DND-41 (cell line): ENCODE measurements around the gene MDK.

Source experiments
- EZH2 ChIP-seq: IDR thresholded peaks from 3 replicates; pipeline ENCODE4 v1.6.1; 2012; ENCODE audit warnings: borderline replicate concordance, low read depth, mild to moderate bottlenecking, moderate library complexity, low read length, inconsistent platforms; ENCODE audit not compliant: severe bottlenecking
- TF ChIP-seq, protein P1 (sequence below): IDR thresholded peaks from 2 replicates; pipeline ENCODE4 v1.5.1; 2012; ENCODE audit warnings: borderline replicate concordance, low read length, moderate library complexity, mild to moderate bottlenecking; ENCODE audit not compliant: poor library complexity, severe bottlenecking; ENCODE audit errors: extremely low read depth

DNA sequence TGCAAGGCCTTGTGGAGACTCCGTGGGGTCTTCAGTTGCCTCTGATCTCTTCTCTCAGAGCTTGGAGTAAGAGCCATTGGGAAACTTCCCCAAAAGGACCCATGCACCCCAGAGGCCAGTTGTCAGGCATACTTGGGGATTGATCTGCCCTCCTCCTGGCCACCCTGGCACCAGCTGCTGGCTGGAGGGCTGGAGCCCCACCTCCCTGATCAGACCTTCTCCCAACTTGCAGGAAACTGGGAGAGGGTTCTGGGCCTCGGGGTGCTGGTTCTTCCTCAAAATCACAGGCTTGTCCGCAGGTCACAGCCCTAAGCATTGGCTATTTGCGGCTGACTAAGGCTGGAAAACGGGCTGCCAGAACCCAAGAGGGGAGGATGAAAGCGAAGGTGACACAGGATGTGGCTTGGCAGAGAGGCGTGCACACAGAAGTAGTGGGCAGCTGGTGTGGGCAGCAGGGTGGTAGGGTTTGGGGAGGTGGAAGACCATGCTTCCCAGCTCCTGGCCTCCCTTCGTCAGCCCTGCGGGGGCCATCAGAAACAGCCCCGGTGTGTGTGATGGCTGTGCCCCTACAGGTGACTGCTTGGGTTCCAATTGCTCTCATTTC lies 35.5 kb upstream of the MDK start:
- no peak for TF ChIP-seq EZH2
- TF ChIP-seq, protein P1, sequence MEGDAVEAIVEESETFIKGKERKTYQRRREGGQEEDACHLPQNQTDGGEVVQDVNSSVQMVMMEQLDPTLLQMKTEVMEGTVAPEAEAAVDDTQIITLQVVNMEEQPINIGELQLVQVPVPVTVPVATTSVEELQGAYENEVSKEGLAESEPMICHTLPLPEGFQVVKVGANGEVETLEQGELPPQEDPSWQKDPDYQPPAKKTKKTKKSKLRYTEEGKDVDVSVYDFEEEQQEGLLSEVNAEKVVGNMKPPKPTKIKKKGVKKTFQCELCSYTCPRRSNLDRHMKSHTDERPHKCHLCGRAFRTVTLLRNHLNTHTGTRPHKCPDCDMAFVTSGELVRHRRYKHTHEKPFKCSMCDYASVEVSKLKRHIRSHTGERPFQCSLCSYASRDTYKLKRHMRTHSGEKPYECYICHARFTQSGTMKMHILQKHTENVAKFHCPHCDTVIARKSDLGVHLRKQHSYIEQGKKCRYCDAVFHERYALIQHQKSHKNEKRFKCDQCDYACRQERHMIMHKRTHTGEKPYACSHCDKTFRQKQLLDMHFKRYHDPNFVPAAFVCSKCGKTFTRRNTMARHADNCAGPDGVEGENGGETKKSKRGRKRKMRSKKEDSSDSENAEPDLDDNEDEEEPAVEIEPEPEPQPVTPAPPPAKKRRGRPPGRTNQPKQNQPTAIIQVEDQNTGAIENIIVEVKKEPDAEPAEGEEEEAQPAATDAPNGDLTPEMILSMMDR: no peak
